ENCODE data around the gene MTHFSD.

MTHFSD gene

DNA sequence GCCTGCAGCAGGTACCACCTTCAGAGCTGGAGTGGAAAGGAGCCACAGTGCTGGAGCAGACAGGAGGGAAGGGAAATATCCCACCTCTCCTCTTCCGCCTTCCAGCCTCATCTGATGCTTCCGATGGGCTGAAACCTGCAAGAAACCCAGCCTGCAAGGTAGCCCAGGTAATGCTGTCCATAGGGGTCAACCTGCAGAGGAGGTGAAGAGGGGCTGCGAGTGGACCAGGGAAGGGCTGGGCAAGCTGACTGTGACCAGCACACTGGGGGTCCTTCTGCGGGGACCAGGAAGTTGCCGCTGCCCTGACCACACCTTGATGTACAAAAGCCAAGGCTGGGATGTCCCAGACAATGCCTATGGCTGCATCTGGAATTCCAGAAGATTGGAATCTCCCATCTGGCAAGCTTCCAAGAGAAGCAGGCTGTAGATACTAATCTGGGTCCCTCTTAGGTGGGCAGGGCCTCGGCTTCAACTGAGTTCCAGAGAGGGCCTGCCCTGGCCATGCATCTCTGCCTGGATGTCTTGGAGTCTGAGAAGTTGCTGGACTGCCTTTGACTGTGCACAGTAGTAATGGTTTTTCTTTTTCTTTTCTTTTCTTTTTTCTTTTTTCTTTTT, 29.1 kb upstream of the MTHFSD start:
- DNase-seq (ENCODE audit: low spot score) = no peak

DNA sequence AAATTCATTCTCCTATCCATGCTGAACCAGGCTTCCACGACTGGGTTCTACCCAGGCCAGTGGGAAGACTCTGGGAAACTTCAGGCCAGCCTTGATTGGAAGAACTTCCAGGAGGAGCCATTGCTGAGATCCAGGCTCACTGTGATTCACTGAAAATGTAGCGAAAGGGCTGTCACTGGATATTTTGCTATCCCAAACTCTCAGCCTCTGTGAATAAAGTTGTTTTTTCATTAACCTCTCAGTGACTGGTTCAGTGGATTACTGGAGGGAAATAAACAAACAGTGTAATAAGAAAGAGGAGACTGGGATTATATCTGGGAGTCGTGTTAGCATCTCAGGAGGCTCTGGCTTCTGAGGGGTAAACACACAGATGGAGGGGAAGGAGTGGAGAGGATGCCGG, 26.4 kb upstream of the MTHFSD start:
- DNase-seq (ENCODE audit: low spot score) = no peak

DNA sequence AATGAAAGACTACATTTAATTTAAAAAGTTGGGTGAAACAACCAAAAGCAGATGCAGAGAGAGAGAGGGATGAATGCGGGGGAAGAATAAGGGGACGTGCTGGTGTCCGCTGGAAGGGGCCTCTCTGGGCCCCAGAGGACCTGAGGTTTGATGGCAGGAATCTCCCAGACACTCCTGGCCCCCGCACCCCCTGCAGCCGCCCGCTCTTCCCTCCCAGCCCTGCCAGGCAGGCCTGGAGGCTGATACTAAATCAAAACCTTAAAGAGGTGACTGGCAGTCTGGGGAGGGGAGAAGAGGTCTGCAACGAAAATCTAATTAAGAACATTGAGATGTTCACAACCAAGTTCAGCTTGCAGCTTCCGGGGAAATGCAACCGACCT, 25.7 kb upstream of the MTHFSD start:
- DNase-seq (ENCODE audit: low spot score) = no peak

DNA sequence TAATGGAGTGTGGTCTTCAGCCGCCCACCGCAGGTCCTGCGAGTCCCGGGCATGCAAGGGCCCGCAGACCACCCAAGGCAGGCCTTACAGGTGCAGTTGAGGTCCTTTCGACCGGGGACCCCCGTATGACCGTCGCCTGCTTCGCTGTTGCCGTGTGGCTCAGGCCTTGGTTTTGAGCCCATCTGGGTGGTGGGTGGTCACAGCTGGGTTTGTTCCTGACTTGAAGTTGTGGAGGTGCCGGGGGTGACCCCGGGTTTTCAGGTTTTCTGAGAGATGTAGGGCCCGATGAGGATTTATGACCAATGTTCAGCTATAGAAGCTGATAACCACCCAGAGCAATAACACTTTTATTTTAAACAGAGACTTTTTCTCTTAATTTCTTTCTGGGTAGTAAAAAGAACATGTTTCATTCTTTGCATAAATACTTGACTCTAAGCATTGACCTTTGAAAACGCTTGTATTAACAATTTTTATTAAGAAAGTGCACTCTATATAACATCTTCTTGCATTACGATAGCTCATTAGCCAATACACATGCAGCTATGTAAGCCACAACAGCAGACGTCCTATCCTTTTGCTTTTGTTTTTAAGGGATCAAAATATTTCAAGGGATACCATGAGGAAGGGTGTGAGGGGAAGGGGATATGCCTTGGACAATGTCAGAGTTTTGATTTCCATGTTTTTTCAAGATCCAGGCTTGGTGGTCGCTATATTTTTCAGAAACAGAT, 25.2 kb upstream of the MTHFSD start:
- DNase-seq (ENCODE audit: low spot score) = no peak

DNA sequence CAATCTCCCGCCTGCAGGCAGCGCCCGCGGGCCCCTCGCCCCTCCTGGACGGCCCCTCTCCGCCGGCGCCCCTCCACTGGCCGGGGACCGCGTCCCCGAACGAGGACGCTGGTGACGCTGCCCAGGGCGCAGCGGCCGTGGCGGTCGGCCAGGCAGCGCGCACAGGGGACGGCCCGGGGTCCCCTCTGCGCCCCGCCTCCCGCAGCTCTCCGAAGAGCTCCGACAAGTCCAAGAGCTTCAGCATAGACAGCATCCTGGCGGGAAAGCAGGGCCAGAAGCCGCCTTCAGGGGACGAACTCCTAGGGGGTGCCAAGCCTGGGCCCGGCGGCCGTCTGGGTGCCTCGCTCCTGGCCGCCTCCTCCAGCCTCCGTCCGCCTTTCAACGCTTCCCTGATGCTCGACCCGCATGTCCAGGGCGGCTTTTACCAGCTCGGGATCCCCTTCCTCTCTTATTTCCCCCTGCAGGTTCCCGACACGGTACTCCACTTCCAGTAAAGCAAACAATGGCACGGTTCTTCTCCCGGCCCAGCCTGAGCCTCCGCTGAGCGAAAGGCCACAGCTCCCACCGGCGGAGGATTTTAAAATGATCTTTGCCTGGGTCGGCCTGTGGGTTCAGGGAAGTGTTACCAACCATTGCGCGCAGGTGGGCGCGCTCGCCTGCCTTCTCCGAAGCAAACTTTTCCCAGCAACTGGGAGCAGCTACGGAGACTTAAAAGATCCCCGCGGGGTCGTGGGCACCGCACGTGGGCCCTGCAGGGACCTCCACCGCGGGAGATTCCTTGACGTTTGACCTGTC, 24.4 kb upstream of the MTHFSD start:
- DNase-seq (ENCODE audit: low spot score) = no peak

DNA sequence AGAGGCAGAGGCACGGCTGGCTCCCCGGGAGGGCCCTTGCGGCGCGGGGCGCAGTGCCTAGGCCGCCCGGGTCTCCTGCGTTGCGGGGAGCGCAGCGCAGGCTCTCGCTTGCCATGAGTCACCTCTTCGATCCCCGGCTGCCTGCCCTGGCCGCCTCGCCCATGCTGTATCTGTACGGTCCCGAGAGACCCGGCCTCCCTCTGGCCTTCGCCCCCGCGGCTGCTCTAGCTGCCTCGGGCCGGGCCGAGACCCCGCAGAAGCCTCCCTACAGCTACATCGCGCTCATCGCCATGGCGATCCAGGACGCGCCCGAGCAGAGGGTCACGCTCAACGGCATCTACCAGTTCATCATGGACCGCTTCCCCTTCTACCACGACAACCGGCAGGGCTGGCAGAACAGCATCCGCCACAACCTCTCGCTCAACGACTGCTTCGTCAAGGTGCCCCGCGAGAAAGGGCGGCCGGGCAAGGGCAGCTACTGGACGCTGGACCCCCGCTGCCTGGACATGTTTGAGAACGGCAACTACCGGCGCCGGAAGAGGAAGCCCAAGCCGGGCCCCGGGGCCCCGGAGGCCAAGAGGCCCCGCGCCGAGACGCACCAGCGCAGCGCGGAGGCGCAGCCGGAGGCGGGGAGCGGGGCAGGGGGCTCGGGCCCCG, 23.7 kb upstream of the MTHFSD start:
- no peak for DNase-seq (ENCODE audit: low spot score)

DNA sequence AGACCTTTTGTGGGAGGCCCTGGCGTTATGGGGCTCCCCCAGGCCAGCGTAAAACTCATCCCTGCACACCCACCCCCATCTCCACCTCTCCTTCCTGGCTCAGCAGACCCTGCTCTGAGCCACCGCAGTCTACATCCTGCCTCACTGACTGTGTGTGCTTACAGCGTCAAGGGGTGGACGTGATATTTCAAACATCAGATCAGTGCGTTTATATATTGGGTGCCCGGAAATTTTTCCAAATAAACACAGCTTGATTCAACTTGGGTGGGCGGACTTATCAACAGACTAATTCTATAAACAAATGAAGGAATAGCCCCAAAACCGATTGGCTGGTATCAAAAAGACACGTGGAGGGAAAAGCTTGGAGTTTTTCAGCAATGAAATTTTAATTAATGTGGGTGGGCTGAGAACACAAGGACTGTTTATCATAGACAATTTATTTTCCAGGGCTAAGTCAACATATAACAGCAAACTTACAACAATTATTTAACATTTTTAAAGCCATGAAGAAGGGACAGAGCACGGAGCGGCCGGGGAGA, 23.1 kb upstream of the MTHFSD start, which contains the start of gene FOXL1:
Gene FOXL1 (plus strand): TSS at position 489 of the 539 bp plus-strand sequence. CDS start 175 bp downstream, outside the sequence.
- DNase-seq (ENCODE audit: low spot score) = no peak

DNA sequence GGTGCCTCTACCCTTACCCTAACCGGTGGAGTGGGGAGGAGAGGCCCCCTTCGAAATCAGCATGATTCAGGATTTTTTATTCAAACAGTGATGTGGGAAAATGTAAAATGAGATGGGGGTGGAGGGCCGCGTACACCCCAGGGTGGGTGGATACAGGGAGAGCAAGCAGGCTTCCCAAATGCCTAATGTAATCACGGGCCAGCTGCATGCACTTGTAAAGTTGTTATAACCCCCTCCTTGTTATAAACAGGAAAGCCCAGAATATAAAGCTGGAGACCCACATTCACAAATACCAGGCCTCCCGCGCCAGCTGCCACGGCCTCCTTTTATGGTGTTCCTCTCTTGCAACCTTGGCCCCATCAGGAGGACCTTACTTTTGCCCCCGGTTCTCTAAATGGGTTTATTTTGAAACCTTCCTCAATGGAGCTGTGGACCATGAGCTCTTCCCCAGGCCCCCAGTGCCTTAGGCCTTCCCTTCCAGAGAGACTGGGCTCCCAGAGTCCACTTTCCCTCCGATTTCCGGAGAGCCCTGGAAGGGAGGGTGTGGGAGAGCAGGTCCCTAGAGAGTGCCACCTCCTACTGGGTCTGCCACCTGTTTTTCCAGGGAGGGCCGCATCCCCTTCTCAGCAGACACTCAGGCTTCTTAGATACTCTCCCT, 22.4 kb upstream of the MTHFSD start:
- DNase-seq (ENCODE audit: low spot score) = no peak

DNA sequence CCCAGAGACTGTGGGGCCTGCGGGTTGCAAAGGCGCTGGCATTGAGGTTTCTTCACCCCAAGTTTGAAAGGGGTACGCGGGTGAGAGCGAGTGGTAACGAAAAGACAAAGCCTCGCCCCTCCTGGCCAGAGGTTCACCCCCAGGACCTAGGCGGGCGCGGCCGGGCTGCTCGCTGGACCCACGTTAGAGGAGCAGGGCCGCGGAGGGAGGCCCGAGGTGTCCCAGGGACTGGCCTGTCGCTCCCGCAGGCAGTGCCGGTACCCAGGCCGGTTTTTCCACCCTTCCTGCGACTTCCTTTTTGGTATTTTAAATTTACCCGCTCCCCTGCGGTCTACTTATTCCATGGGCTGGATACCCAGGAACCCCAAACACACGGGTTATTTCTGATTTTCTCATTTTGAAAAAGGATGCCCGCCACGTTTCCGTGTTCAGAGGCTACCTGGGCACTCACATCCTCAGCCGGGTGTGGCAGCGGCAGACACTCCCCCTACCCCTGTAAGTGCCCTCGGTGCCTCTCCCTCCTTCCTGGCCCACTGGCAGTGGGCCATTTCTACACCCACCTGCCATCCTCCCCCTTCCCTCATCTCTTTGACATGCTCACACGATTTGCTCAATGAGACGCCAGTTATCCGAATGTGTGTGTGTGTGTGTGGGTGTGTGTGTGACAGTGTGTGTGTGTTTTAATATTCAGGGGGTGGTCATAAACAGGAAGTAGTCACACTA, 21.7 kb upstream of the MTHFSD start:
- DNase-seq (ENCODE audit: low spot score) = no peak

DNA sequence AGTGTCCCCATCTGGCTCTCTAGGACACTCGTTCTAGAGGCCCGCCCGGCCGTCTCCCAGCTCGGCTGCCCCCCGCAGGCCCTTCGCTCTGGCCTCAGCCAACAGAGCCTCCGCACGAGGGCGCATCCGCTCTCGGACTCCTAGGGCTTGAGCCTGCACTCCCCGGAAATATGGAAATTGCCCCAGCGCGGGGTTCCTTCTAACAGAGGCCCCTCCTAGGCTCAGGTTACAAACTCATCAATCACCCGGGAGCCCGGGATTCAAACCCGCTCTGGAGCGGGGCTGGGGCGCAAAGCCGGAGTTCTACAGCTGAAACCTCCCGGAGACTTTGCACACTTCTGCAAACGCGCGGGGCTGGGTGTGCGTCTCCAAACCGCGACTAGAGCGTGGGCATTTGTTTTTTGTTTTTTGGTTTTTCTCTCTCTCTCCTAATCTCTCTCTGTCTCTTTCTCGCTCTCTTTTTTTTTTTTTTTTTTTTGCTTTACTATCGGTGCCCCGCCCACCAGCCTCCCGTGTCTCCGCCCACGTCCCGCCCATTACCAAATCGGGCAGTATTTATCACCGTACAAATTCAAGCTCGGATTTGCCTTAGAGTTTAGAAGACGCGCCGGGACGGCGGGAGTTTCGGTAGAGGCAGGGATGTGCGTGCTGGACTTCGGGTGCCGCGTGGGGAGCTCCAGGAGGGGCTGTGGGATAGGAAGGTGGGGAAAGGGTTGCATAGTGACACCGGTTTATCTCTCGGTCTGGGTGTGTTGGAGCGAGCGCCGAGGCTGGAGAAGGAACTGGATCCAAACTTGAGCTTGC, 20.9 kb upstream of the MTHFSD start:
- DNase-seq (ENCODE audit: low spot score) = no peak

DNA sequence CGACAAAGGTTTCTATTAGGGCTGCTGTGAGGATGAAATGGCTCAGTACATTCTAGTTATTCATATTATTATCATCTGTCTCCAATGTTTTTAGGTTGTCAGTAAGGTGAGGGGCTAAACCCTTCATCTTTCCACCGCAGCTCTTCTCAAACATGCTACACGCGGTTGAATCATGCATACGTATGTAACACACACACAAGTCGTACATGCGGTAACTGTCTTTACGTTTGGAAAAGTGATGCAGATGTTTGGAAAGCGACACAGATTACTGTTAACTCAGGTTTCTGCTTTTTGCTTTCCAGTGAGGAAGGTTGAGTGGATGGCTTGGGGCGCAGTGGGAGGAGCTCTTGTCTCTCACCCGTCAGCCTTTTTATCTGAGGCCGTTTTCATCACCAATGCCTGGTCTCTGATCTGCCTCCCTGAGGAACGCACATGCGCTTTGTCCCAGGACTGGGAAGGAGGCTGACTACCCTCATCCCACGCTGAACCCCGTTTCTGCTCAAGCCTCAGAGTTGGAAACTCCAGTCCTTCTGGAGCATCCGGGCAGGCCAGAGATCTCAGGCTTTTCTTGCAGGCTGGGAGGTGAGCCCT, 20.2 kb upstream of the MTHFSD start:
- DNase-seq (ENCODE audit: low spot score) = no peak

DNA sequence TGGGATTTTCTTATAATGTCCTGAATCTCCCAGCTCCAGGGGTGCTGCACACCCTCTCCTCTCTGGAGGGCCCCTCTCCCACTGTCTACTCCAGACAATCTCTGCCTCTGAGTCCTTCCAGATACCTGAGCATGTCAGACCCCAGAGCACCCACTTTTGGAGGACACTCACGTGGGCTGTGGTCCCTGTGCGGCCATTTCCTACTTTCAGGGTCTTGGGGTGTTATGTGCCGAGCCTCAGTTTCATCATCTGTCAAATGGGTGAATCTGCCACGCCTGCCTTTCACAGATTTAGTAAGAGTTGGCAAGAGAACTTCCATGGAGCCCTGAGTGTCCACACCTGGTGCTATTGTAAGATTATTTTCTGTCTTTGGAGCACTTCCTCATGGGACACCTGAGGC, 19.6 kb upstream of the MTHFSD start:
- no peak for DNase-seq (ENCODE audit: low spot score)

DNA sequence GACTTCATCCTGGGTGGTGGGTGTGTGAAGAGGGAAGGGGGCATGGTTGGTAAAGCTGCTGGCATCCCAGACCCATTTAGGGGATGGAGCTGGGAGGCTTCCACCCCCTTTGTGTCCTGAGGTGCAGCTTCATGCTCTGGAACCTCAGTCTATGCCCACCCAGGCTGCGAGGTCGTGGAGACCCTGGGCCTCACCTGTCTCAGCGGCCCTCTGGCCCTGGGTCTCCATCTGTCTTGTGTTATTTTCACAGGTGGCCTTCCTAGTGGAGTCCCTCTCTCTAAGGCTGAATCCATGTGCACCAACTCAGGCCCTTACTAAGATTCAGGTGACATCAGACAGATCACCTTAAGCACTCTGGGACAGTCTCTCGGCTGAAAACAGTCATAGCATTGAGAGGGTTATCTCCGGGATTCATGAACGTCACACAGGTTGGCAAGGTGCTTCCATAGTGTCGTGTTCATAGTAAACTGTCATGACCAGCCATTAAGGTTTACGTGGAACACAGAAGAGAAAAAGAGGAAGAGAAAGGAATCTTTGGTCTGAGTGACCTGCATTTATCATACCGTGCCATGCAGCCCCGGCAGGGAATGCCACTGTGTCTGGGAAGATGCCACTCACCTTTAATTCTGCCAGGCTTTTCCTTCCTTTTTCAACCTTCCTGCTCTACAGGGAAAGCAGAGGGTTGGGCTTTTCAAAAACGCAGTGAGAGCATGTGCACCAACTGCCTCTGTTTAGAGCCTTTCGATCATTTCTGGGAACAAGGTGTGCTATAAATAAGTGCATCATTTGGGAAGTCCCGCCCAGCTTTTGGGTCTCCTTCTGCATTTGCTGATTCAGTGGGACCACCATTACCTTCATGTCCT, 18.8 kb upstream of the MTHFSD start:
- DNase-seq (ENCODE audit: low spot score) = no peak

DNA sequence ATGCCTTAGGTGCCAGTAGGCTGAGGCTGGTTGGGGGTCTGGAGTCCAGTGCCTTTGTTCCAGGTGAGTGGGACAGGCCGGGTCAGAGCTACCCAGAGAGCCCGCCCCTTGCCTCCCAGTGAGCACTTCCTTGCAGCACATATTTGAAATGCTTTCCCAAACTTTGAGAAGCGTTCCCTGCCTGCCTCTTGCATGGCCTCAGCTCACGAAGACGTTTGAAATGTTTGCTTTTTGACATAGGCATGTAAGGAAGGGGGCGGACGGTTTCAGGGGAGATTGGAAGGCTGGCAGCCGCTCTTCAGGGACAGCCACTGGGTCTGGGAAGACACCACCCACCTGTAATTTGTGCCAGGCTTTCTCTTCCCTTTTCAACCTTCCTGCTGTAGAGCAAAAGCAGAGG, 18.2 kb upstream of the MTHFSD start:
- no peak for DNase-seq (ENCODE audit: low spot score)

DNA sequence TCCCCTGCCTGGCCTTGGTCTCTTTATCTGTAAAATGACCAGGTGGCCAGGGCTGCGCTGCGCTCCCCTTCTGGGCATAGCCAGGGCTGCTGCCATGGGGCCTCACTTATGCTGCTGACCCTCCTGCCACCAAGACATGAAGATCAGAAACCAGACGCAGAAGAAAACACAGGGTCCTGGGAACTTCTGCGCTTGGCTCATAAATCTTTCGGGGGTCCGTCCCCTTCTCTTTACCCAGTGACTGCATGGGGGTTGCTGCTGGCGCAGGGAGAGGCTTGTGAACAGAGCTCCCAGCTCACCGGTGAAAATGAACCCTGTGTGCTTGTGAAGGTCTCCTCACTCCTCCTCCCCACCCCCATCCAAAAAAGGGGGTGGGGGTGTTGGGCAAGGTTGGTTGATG, 17.6 kb upstream of the MTHFSD start:
- no peak for DNase-seq (ENCODE audit: low spot score)

DNA sequence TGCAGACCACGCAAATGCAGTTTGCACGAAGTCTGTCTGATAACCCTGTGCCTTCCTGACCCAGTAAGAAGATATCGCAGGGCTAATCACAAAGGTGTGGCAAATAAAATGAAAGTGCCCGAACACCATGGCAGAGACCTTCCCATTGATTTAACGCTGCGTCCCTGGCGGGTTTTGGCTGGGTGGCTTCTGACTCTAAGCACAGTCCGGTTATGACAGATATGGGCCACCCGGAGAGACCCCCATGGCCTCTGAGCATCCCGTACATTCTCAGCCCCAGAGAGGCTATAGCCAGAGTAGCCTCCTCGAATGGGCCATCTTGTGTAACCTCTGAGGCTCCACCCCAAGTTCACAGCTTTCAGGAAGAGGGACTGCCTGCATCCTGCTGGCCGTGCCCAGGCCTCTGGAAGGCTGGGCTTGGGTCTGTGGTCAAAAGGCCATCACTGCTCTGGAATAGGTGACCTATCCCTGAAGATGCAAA, 17.0 kb upstream of the MTHFSD start:
- DNase-seq (ENCODE audit: low spot score) = no peak

DNA sequence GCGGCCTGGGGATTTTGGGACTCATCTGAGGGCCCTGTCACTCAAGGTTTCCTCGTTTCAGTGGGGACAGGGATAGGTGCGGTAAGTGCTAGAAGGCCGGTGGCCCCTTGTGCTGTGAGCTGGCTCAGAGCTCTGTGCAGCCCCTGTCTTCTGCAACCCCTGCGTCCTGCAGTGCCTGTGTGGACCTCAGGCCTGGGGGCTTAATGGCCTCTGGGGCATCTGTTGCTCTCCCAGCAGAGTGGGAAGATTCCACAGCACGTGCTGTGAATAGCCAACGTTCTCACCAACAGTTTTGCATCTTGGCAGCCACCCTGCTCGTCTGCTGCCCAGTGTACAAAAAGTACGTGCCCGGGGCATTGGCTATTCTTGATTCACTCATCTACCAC, 16.5 kb upstream of the MTHFSD start:
- no peak for DNase-seq (ENCODE audit: low spot score)
